Stimulated activated CD4-positive, alpha-beta T cell treated with anti-CD3 and anti-CD28 coated beads, Interleukin-4, amount 100 ng/mL, for 4 hours (primary cell): ENCODE data around the gene PELO.

ENCODE experiments used
- DNase-seq, 2 experiments: peaks; one replicate each; pipeline ENCODE4 v3.0.0-alpha.2; 2020

PELO gene

GRCh38 chr5:52834320-52834719, 46.6 kb downstream of the PELO start:
- DNase-seq: no peak

DNA sequence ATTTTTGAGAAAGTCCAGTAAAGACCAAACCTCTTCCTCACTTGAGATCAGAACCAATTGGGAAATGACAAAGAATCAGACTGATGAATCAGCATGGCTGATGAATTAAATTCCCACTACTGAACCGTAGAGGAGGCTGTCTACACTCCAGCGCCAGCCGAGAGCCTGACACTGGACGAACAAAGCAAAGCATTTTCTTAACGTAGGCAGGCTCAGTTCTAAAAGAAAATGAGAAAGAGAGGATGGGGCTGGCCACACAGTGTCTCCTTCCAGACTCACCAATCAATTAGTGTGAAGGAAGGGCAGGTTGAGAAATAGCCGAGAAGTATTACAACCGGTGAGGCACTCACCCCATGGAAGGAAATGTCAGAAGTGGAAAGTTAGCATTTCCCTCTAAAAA, 49.4 kb downstream of the PELO start:
- DNase-seq: no peak
